ENCODE data around the gene ZNF783.
"Not testable (repeated sequence)": the region's sequence is repeated elsewhere in the genome, so short reads cannot be mapped to it uniquely, and the experiment has no call there.

DNA sequence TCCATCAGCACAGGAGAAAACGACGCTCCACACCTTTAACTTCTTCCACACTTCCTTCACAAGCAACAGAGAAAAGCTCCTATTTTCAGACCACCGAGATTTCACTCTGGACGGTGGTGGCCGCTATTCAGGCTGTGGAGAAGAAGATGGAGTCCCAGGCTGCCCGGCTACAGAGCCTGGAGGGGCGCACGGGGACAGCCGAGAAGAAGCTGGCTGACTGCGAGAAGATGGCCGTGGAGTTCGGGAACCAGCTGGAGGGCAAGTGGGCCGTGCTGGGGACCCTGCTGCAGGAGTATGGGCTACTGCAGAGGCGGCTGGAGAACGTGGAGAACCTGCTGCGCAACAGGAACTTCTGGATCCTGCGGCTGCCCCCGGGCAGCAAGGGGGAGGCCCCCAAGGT lies 11.8 kb upstream of the ZNF783 start:
- TF ChIP-seq CTCF (IDR thresholded peaks at IDR 0.05; ENCODE audit: low read length); EZH2 (IDR thresholded peaks at IDR 0.05; ENCODE audit: borderline replicate concordance, low read length): not testable (repeated sequence)

Data from OCI-LY1 (cell line).